Left ventricle myocardium superior (tissue), 1 donor: ENCODE data around the gene PTPRG. TPM values are rescaled to one million over a fixed set of nuclear protein-coding genes. Genes with fewer than 3 reads are reported as not detected.
A peak's percentile ranks its signal among the peaks of the same experiment; 100 is the strongest.
"Not testable (repeated sequence)": the region's sequence is repeated elsewhere in the genome, so short reads cannot be mapped to it uniquely, and the experiment has no call there.

Experiments
- ATAC-seq: fragments of 200-7000 bp; cut with Tn5 transposase; one replicate; pipeline ENCODE4 v1.9.1; 2020; ENCODE audit warnings: mild to moderate bottlenecking, moderate library complexity
- DNase-seq: peaks from one replicate; pipeline ENCODE4 v3.0.0-alpha.2; 2020
- intact Hi-C: fragments of 100-400 bp; cut with micrococcal nuclease; formaldehyde crosslinking; loops from one replicate; pipeline ENCODE4 v1.11.0; 2022
- long read RNA-seq: library from polyadenylated mRNA; unstranded; transcript quantifications from one replicate; pipeline ENCODE4 v2.0.0, GENCODE V29; 2021
- total RNA-seq: library from RNA; stranded (reverse); fragmentation: NEBNext Ultra II Directional; extraction: Animal tissue kit (Norgen Biotek cat#: 25700); gene quantifications from one replicate; pipeline ENCODE4 v1.2.1, GENCODE V29; 2021
- donor health status: DM: no; HTN: yes; CAD: no; lungs with severe emphysema.

The PTPRG gene
- 30.4 TPM for total RNA-seq
- long read RNA-seq, partial matches to known transcripts: 8 of 13 reads
- long read RNA-seq, other reads (novel, unspliced or antisense): 5 of 13 reads

GRCh38 chr3:61561374-61562041 is at the start of gene PTPRG:
Gene PTPRG, plus strand, starts transcription at chr3:61561571. Its CDS starts 717 bp downstream, at chr3:61562288.
- DNase-seq (peak; percentile 94), ATAC-seq (peak; percentile 80)
- intact Hi-C loops: loop anchor here (10.0 kb wide), 1 partner anchor 293 kb away; no protein-coding TSS in a partner anchor

- intact Hi-C loops: no loop called here
- ATAC-seq: no peak
- no peak for DNase-seq
These were observed 42.8 kb upstream of the PTPRG start for GRCh38 chr3:61518590-61518989.

GRCh38 chr3:61520966-61521628 is 40.3 kb upstream of the PTPRG start:
- DNase-seq (no peak), ATAC-seq (no peak)
- intact Hi-C loops: no loop called here

GRCh38 chr3:61522060-61522459 is 39.3 kb upstream of the PTPRG start:
- intact Hi-C loops: no loop called here
- DNase-seq (no peak), ATAC-seq (peak; percentile 17)

GRCh38 chr3:61522626-61523025 is 38.7 kb upstream of the PTPRG start:
- intact Hi-C loops: no loop called here
- ATAC-seq: peak; percentile 45
- no peak for DNase-seq

- intact Hi-C loops: no loop called here
- ATAC-seq: no peak
- no peak for DNase-seq
These were observed 36.4 kb upstream of the PTPRG start for GRCh38 chr3:61524933-61525332.

- intact Hi-C loops: no loop called here
- DNase-seq: no peak
- ATAC-seq: no peak
These were observed 35.1 kb upstream of the PTPRG start for GRCh38 chr3:61526308-61526707.

- intact Hi-C loops: no loop called here
- no peak for ATAC-seq
These were observed 34.4 kb upstream of the PTPRG start for GRCh38 chr3:61527011-61527410.

GRCh38 chr3:61530355-61530754 is 31.0 kb upstream of the PTPRG start:
- no peak for DNase-seq

More at GRCh38 chr3:61527011-61527410, 34.4 kb upstream of the PTPRG start:
- no peak for DNase-seq

GRCh38 chr3:61531528-61531927 is 29.8 kb upstream of the PTPRG start:
- intact Hi-C loops: no loop called here
- ATAC-seq (no peak), DNase-seq (no peak)

More at GRCh38 chr3:61530355-61530754, 31.0 kb upstream of the PTPRG start:
- intact Hi-C loops: no loop called here
- no peak for ATAC-seq

- intact Hi-C loops: no loop called here
- DNase-seq (no peak), ATAC-seq (no peak)
These were observed 28.5 kb upstream of the PTPRG start for GRCh38 chr3:61532739-61533500.

GRCh38 chr3:61535826-61536225 is 25.5 kb upstream of the PTPRG start:
- ATAC-seq (no peak), DNase-seq (no peak)
- intact Hi-C loops: no loop called here

GRCh38 chr3:61537366-61537765 is 24.0 kb upstream of the PTPRG start:
- DNase-seq (no peak), ATAC-seq (no peak)
- intact Hi-C loops: no loop called here

- ATAC-seq: no peak
- no peak for DNase-seq
- intact Hi-C loops: no loop called here
These were observed 22.9 kb upstream of the PTPRG start for GRCh38 chr3:61538486-61538885.

- intact Hi-C loops: no loop called here
- DNase-seq (no peak), ATAC-seq (no peak)
These were observed 19.7 kb upstream of the PTPRG start for GRCh38 chr3:61541694-61542093.

GRCh38 chr3:61545716-61546115 is 15.7 kb upstream of the PTPRG start:
- no peak for ATAC-seq
- intact Hi-C loops: no loop called here
- no peak for DNase-seq

- ATAC-seq (no peak), DNase-seq (no peak)
- intact Hi-C loops: no loop called here
These were observed 13.7 kb upstream of the PTPRG start for GRCh38 chr3:61547625-61548024.

- ATAC-seq, intact Hi-C loops, DNase-seq: not testable (repeated sequence)
These were observed 8.7 kb upstream of the PTPRG start for GRCh38 chr3:61552704-61553103.

GRCh38 chr3:61559136-61559731 is 2.1 kb upstream of the PTPRG start:
- DNase-seq (no peak), ATAC-seq (no peak)
- intact Hi-C loops: no loop called here
